CMK (cell line): ENCODE data around the gene IRF4.

Source experiments
- DNase-seq: peaks from one replicate; pipeline ENCODE4 v3.0.0-alpha.2; 2010; ENCODE audit warnings: low read depth

IRF4 gene

DNA sequence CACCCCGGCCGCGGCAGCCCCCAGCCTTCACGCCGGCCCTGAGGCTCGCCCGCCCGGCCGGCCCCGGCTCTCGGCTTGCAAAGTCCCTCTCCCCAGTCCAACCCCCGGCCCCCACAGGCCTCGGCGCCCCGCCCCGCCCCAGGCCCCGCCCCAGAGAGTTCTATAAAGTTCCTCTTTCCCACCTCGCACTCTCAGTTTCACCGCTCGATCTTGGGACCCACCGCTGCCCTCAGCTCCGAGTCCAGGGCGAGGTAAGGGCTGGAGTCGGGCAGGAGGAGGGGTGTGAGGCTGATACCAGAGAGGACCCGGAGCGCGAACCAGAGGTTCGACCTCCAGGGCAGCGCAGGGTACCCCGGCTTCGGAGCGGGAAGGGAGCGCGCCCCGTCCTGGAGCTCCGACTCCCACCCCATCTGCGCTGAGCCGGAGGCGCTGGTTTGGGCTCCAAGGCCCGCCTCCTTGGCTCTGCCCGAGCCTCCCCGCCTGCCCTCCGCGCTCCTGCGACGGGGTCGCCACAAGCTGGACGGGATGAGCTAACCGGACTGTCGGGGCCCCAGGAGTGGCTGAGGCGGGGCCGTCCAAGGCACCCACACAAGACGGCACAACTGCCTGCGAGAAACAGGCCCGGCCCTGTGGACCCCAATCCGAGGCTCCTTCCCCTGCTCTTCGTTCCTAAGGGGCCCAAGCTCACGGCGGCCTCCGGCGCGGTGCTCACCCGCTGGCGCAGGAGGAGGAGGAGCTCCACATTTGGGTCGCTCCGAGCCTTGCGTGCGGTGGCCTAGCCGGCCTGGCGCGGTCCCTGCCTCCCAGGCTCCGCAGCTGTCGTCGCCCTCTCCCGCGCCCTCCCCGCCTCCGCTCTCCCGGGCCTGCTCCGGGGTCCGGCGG lies at the start of gene IRF4:
IRF4 (plus strand) TSS at position 194 of the 882 bp plus-strand sequence. CDS start 1,401 bp downstream, outside the sequence.
- DNase-seq, result no peak

DNA sequence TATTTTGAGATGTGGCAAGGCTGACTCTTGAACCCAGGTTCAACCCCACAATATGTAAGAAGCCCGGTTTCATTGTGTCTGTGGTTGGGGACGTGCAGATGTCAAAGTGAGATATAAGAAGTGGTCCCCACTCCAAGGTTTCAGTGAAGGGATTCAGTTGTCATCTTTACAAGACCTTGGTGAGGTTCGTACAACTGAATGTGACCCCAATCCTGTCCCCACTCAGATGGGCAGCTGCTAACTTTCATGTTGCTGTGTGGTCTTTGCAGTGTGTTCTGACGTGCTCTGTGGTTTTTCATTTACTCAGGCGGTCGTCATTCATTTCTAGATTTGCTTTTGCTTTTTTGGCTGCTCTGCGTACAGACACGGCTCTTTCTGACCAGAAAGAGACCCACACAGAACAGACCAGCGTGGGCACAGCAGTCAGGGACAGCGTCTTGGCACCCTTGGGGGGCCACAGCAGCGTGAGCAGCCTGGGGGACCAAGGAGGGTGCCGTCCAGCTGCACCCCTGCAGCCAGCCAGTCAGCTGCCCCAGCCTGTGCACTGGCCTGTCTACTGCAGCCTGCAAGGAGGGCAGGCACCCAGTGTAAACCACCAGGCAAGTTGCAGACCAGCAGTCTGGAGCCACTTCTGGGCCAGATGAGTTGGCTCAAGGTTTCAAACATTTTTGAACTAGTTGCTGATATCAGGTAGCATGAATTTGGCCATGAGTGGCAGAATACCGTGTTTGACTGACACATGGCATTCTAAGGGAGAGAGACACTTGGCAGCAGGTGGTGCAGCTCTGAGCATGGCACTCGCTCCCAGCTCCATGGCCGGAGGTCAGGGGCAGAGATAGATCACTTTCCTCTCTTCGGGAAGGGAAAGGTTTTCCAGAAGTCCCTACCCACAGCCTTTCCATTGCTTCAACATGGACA lies 49.4 kb upstream of the IRF4 start:
- DNase-seq, result no peak

DNA sequence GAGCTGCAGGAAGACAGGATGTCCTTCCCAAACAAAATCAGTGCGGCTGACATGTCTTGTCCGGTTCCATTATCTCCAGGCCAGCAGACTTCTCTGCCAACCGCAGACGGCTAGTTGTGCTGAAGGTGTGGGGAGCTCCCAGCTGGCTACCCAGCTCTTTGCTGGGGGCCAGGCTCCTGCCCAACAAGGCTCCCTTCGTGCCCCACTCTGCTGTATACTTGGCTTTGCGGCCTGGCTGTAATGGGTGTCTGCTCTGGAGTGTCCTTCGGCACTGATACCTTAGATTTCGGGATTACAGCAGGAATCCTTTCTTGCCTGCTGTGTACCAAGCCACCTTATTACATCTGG lies 48.7 kb upstream of the IRF4 start:
- no peak for DNase-seq

GRCh38 chr6:343226-343935 lies 48.2 kb upstream of the IRF4 start:
- DNase-seq, result no peak

GRCh38 chr6:343960-344815 lies 47.4 kb upstream of the IRF4 start:
- DNase-seq, result no peak

- no peak for DNase-seq
Observed at GRCh38 chr6:344816-345340, 46.7 kb upstream of the IRF4 start.

DNA sequence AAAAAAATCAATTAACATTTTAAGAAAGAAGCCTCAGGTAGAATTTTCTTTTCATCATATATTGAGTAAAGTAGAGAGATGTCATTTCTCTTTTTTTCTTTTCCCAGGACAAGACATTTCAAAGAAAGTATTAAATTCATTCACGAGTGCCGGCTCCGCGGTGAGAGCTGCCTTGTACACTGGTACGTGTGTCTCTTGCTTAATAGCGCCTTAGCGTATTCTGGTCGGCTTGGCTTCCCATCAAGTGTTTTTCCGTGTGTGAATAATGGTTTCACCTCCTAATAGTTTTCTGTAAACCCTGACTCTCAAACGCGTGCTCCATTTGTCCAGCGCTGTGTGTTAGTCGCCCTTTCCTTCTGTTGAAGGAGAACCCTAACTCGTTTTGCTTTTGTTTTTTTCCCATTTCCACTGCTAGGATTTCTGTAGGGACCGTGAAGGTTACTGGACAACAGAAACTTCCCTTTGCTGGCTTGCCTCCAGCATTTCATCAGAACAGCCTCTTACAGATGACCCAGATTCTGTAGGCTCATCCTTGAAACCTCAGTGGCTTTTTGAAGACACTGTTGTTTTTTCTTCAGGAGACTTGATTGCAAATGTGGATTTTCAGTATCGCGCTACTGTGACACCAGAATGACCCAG lies 45.7 kb upstream of the IRF4 start:
- DNase-seq, result no peak

DNA sequence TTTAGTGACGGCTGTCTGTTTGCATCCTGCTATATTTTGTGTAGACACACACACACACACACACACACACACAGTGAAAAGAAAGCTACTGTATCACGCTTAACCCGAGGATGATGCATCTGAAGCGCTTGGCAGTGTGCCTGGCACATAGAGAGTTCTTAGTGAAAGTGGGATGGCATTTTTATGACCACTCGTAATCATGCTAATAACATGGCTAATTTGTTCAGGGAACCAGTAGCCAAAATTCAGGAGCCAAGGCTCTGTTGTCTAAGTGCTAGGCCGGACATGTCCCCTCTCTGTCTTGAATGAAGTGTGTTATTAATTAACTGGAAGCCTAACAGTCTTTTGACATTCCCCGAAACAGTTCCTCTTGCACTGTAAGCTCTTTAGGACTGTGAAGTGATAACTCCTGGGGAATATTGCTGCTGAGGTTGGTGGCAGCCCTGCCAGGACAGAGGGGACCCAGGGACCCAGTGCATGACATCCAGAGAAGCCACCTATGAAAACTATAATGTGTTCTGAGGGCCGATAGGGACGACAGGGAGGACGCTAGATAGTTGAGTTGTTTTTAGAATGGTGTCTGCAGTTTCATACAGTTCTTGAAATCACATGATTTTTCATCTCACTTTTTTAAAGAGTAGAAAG lies 45.0 kb upstream of the IRF4 start:
- no peak for DNase-seq

DNA sequence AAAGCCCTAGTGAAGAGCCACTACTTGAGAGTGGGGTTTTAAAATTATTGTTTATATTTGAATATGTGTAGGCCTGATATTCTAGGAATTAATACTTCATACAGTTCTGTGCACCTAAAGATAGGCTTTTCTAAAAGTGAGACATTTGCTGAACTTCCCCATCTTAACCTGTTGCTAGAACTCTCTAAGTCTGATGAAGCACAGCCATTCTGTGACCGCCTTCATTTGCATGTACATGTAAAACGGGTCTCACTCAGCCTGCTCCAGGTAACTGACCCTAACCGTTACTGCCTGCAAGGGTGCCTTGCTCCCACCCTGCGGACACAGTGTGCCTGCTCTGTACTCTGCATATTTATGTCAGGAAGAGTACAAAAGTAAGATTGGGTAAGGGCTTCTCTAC lies 44.3 kb upstream of the IRF4 start:
- no peak for DNase-seq

DNA sequence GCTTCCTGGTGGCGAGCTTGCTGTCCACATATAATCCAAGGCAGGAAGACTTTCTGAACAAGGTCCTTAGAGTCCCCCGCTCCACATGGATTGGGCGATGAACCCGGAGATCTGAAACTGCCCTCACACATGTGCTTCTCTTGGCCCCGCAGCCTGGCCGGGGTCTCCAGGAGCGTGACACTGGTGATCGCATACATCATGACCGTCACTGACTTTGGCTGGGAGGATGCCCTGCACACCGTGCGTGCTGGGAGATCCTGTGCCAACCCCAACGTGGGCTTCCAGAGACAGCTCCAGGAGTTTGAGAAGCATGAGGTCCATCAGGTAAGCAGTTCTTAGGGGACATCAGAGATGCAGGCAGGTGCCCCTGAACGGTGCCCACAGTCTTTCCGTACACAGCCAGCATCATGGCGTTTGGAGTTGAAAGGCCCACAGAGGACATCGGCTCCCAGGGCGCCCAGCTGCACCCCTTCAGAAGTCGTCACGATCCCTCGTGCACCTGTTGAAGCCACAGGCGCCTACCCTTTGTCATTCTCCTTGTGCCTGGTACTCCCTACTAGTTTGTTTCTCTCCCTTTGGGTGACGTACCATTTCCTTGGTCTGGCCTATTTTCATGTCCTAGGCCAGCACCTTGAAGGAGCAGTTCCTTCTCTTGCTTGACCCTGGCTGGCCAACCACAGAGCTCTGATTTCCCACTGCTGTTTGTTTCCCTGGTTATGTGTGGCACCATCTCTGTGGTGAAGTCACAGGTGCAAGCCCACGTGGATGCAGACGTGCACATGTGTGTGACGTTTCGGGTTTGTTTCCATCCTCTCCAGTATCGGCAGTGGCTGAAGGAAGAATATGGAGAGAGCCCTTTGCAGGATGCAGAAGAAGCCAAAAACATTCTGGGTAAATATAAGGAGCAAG lies 43.3 kb upstream of the IRF4 start:
- DNase-seq, result no peak

DNA sequence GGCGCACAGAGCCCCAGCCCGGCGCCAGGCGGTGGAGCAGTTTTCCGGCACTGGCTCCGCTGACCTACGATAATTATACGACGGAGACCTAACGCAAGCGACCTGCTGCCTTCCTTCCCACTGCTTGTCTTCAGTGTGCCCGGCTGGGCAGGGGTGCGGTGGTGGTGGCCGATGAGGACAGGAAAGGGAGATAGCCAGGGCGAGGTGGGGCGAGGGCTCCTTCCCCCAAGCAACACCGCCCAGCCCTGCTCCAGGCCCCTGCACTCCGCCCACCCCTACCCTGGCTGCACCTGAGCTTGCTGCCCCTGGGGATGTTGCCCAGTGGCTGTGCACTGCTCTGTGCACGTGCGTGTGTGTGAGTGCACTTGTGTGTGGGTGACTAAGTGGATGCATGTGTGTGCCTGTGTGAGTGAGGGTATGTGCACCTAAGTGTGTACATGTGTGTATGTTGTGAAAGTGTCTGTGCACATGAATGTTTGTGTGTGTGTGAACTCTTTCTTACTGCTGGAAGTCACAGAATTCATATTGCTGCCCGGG lies 42.6 kb upstream of the IRF4 start:
- no peak for DNase-seq

DNA sequence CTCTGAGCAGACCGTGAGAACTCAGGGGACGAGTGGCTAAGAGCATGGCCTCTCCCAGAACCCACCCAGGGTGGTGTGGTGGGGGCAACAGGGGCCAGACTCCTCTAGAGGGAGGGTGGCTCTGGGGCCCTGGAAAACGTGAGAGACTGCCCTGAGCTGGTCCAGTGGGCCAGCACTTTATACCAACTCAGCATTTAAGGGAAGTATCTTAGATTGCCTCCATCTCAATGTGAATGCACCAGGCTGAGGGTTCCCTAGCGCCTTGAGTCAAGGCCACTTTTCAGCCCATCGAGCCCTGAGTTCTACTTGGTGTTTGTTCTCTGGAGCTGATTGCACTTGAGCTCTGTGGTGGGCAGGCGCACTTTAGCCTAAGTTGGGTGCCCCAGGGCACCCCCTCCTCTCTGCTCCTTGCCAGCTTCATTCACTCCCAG lies 42.0 kb upstream of the IRF4 start:
- DNase-seq, result no peak

DNA sequence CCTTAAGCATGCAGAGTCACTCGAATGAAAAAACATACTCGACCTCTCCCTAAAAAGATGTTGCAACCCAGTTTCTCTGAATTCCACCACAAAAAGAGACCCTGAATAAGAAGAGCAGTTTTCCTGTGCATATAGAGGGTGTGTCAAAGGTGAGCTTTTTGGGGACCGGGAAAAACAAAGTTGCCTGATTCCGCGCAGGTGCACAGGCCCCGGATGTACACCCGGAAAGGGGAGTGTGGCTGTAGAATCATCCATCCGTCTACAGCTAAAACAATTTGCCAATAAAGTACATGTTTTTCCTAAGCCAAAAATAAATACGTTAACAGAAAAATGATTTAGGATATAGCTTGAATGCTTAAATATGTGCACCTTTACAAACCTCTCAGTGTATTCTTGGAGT lies 41.2 kb upstream of the IRF4 start:
- DNase-seq, result no peak

DNA sequence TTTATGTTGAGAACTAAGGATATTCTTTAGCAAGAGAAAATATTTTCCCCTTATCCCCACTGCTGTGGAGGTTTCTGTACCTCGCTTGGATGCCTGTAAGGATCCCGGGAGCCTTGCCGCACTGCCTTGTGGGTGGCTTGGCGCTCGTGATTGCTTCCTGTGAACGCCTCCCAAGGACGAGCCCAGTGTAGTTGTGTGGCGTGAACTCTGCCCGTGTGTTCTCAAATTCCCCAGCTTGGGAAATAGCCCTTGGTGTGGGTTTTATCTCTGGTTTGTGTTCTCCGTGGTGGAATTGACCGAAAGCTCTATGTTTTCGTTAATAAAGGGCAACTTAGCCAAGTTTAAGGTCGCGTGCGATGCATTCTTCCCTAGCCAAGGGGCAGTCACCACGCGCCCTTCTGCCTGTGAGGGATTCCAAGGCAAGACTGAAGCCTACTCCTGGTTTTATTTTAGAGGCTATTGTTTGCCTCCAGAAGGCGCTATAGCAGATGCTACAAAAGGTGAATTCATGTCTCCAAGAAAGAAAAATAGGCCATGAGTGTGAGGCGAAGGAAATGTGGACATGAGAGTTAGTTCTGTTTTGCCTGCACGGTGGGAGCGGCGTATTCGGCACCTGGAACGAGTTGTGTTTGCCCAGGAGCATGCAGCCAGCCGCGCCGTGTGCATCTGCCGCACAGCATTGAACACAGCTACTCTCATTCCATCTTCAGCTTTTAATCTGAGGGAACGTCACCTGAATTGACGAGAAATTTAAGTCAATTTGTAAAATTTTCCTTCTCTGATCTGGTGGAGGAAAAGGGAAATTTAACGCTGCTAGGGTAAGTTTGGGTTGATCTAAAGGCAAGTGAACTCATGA lies 40.3 kb upstream of the IRF4 start:
- no peak for DNase-seq

GRCh38 chr6:351867-352289 lies 39.7 kb upstream of the IRF4 start:
- no peak for DNase-seq

GRCh38 chr6:352474-352873 lies 39.1 kb upstream of the IRF4 start:
- no peak for DNase-seq

DNA sequence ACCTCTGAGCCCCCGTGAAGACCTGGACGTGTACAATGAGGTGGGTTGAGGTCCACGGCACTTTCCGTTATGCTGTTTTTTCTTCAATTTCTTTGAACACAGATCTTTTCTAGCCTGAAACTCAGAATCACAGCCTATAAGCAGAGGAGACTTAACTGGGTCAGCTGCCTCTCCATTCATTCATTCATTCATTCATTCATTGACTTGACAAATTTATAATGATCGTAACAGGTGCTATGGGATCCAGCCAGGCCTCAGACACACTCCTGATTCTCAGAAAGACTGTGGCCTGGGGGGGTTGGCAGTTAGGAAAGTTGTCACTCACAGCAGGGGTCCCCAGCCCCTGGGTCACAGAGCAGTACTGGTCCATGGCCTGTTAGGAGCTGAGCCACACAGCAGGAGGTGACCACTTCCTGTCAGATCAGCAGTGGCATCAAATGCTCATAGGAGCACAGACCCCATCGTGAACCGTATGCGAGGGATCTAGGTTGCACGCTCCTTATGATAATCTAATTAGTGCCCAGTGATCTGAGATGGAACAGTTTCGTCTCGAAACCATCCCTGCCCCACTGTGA lies 38.6 kb upstream of the IRF4 start:
- peak; percentile 43 for DNase-seq
